Thymus (tissue), 11 donors: ENCODE data around the gene ZNF888. TPM values are rescaled to one million over a fixed set of nuclear protein-coding genes. Genes with fewer than 3 reads are reported as not detected.
"Not testable (repeated sequence)": the region's sequence is repeated elsewhere in the genome, so short reads cannot be mapped to it uniquely, and the experiment has no call there.

Experiments used
- DNase-seq, 9 donors: peaks; one replicate each; pipeline ENCODE4 v3.0.0-alpha.2; 2013; ENCODE audit warnings: low spot score in 9 of 9, low read depth in 6 of 9, missing footprints in 1 of 9
- H3K27ac ChIP-seq, 2 donors: one replicate each; pipeline ENCODE4 v1.5.1; 2013; ENCODE audit warnings: control low read depth in 1 of 2, low read depth in 1 of 2, low read length in 1 of 2, mild to moderate bottlenecking in 1 of 2, moderate library complexity in 1 of 2
- H3K27me3 ChIP-seq, 2 donors: one replicate each; pipeline ENCODE4 v1.5.1; 2013; ENCODE audit warnings: low read length in 1 of 2; ENCODE audit not compliant: control insufficient read depth in 2 of 2, insufficient read depth in 1 of 2
- H3K36me3 ChIP-seq, 2 donors: one replicate each; pipeline ENCODE4 v1.5.1; 2013; ENCODE audit warnings: low read length in 1 of 2, mild to moderate bottlenecking in 1 of 2, moderate library complexity in 1 of 2; ENCODE audit not compliant: control insufficient read depth in 2 of 2, insufficient read depth in 2 of 2
- H3K4me1 ChIP-seq, 2 donors: one replicate each; pipeline ENCODE4 v1.5.1; 2013; ENCODE audit warnings: low read length in 2 of 2; ENCODE audit not compliant: control insufficient read depth in 2 of 2, insufficient read depth in 2 of 2
- H3K4me3 ChIP-seq, 2 donors: one replicate each; pipeline ENCODE4 v1.5.1; 2013; ENCODE audit warnings: low read length in 2 of 2, control low read depth in 1 of 2, mild to moderate bottlenecking in 1 of 2
- H3K9me3 ChIP-seq, 2 donors: one replicate each; pipeline ENCODE4 v1.5.1; 2013; ENCODE audit warnings: low read length in 1 of 2, mild to moderate bottlenecking in 1 of 2; ENCODE audit not compliant: control insufficient read depth in 2 of 2, insufficient read depth in 1 of 2
- WGBS: extraction: QIAGEN DNeasy Blood & Tissue Kit; methylation state at CpG from one replicate; pipeline ENCODE4 v1.1.7; 2013; 5-methylcytosine and 5-hydroxymethylcytosine counted together
- polyA plus RNA-seq: library from polyadenylated mRNA; stranded (reverse); fragments of 200-250 nt; gene quantifications from one replicate; pipeline ENCODE4 v1.2.3, GENCODE V29; 2013
- total RNA-seq: library from RNA; stranded (reverse); fragments of 120-200 nt; gene quantifications from one replicate; pipeline ENCODE4 v1.2.4, GENCODE V29; 2013
- donor health status: healthy.

Gene ZNF888
- total and polyA plus RNA-seq, 2 donors, result 5.7 to 6.1 TPM

DNA sequence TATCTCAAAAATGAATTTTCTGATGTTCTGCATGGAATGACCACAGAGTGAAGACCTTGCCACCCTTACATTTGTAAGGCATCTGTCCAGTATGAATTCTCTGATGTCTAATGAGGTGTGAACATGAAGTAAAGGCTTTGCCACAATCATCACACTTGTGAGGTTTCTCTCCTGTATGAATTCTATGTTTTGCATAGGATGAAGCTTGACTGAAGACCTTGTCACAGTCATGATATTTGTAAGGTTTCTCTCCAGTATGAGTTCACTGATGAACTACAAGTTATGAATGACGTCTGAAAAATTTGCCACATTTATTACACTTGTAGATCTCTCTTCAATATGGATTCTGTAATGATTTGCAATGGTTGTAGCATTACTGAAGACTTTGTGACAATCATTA lies 26.2 kb upstream of the ZNF888 start:
- no peak for DNase-seq
- Histone ChIP-seq H3K4me1 (no peaks in the 10 kb centered on the region), H3K4me3 (no peak overlapping the region), H3K9me3 (peaks cover 12 to 39% of the 10 kb centered on the region in 2 donors), H3K27me3 (no peaks in the 10 kb centered on the region), H3K27ac (no peak overlapping the region), H3K36me3 (peaks cover 29 to 34% of the 10 kb centered on the region in 2 donors)
- WGBS, result 0% methylated on average over 1 of the region's 1 CpG

DNA sequence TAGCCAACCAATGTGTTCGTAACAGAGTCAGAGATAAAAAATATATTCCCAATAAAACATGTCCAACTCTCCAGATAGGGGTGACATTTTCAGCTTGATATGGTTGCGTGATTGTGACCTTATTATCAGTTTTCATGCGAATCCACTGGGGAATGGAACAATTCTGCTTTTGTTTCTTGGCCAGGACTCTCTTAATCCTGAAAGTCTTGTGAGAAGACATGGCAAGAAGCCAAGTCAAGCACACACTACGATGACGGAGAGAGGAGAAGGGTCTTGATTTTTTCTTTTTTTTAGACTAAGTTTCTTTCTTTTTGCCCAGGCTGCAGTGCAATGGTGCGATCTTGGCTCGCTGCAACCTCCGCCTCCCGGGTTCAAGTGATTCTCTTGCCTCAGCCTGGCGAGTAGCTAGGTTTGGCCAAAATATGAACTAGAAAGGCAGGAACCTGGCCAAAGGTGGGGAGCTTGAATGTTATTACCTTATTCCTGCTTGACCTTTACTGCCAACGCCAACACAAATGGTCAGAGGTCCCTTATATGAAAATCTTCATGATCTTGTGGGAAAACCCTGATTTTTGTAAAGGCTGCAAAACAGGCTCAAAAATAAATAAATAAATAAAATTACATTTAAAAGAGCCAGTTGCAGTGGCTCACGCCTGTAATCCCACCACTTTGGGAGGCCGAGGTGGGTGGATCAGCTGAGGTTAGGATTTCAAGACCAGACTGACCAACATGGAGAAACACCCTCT lies 25.0 kb upstream of the ZNF888 start:
- WGBS, result 94% methylated on average over 13 of the region's 13 CpGs
- Histone ChIP-seq H3K9me3 (peaks cover 12 to 39% of the 10 kb centered on the region in 2 donors), H3K4me3 (no peak overlapping the region), H3K36me3 (peaks cover 24 to 26% of the 10 kb centered on the region in 2 donors), H3K4me1 (peaks cover 2% of the 10 kb centered on the region in 2 donors), H3K27ac (no peak overlapping the region), H3K27me3 (no peaks in the 10 kb centered on the region)
- DNase-seq, result no peak

DNA sequence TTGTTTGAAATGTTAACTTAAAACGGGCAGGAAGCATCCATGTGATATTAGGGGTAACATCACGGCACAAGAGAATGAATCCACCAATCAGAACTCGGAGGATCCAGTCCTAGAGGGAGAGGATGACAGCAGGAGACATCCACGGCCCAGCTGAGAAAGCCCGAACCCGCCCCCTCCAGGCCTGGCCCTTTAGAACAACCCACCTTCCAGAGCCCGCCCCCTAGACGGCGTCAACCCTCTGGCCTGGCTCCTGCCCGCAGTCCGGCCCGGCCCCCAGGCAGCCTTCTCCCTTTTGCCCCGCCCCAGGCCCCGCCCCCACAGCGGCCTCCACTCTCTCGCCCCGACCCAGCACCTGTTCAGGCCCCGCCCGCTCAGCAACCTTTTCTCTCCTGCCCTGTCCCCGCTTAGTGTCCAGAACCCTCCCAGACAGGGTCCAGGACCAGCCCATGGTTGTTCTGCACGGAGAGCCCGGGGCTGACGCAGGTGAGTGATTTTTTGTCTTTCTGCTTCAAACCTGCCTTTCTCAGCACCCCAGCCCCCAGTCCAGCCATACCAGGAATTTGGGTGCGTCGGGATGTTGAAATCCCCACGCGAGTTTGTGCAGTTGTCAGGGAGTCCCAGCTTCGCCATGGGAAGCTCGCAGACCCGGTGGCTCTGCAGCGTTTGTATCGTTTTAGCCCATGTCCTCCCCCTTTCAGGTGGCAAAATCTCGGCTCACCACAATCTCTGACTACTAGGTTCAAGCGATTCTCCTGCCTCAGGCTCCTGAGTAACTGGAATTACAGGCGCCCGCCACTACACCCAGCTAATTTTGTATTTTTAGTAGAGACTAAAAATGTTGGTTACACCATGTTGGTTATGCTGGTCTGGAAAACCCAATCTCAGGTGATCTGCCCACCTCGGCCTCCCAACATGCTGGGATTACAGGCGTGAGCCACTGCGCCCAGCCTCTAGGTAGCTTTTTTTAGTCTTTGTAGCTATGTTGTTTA lies 23.4 kb upstream of the ZNF888 start:
- Histone ChIP-seq H3K4me3 (no peak overlapping the region), H3K27ac (no peak overlapping the region), H3K9me3 (peaks cover 7 to 35% of the 10 kb centered on the region in 2 donors), H3K27me3 (no peaks in the 10 kb centered on the region), H3K36me3 (peaks cover 9 to 10% of the 10 kb centered on the region in 2 donors), H3K4me1 (peaks cover 2 to 11% of the 10 kb centered on the region in 2 donors)
- WGBS, result 57% methylated on average over 39 of the region's 39 CpGs
- DNase-seq, result peak in 1 of 9 donors; percentile 5

DNA sequence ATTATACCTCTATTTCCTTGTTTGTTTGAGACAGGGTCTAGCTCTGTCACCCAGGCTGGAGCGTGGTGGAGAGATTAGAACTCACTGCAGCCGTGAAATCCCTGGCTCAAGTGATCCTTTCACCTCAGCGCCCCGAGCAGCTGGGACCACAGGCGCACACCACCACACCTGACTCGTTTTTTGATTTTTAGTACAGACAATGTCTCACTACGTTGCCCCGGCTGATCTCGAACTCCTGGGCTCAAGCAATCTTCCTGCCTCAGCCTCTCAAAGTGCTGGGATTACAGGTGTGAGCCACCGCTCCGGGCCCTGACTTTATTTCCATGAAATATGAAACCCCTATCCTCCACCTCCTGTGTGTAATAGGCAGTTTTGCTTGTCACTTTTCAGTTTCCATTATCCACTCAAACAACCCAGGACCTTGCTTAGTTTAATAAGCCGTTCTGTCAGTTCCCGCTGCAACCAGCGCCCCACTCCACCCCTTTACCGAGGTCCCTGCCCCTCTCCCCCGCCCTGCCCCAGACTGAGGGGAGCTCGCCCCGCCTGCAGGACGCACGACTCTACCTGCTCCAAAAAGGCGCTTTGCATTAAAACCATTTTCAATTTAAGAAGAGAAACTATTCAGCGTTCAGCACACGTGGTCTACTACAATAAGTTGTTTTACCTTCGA lies 22.6 kb upstream of the ZNF888 start:
- DNase-seq, result no peak
- no peak overlapping the region for H3K27ac ChIP-seq
- peaks cover 6 to 35% of the 10 kb centered on the region in 2 donors for H3K9me3 ChIP-seq

DNA sequence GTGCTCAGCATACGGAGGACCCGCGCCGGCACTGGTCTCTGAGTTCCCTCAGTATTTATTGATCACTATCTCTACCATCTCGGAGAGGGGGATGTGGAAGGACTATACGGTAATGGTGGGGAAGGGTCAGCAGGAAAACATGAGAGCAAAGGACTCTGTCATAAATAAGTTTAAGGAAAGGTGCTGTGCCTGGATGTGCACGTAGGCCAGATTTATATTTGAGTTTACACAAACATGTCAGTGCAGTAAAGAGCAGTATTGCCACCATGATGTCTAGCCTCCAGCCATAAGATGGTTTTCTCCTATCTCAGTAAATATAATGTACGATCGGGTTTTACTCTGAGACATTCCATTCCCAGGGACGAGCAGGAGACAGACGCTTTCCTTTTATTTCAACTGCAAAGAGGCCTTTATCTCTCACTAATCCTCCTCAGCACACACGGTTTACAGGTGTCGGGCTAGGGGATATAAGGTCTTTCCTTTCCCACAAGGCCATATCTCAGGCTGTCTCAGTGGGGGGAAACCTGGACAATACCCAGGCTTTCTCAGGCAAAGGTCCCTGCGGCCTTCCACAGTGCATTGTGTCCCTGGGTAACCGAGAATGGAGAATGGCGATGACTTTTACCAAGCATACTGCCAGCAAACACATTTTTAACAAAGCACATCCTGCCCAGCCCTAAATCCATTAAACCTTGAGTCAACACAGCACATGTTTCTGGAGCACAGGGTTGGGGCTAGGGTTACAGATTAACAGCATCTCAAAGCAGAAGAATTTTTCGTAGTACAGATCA lies 21.7 kb upstream of the ZNF888 start:
- H3K36me3 ChIP-seq, H3K27ac ChIP-seq, H3K4me3 ChIP-seq, H3K27me3 ChIP-seq, DNase-seq: not testable (repeated sequence)
- H3K9me3 ChIP-seq, result peaks cover 4 to 35% of the 10 kb centered on the region in 2 donors
- WGBS, result 98% methylated on average over 17 of the region's 17 CpGs
- H3K4me1 ChIP-seq, result peaks cover 2 to 11% of the 10 kb centered on the region in 2 donors

More for the DNA sequence above, 22.6 kb upstream of the ZNF888 start:
- WGBS, result 81% methylated on average over 24 of the region's 24 CpGs
- H3K4me1 ChIP-seq, result peaks cover 2 to 11% of the 10 kb centered on the region in 2 donors
- H3K4me3 ChIP-seq, result no peak overlapping the region
- no peaks in the 10 kb centered on the region for H3K27me3 ChIP-seq
- peaks cover 3% of the 10 kb centered on the region in 2 donors for H3K36me3 ChIP-seq

DNA sequence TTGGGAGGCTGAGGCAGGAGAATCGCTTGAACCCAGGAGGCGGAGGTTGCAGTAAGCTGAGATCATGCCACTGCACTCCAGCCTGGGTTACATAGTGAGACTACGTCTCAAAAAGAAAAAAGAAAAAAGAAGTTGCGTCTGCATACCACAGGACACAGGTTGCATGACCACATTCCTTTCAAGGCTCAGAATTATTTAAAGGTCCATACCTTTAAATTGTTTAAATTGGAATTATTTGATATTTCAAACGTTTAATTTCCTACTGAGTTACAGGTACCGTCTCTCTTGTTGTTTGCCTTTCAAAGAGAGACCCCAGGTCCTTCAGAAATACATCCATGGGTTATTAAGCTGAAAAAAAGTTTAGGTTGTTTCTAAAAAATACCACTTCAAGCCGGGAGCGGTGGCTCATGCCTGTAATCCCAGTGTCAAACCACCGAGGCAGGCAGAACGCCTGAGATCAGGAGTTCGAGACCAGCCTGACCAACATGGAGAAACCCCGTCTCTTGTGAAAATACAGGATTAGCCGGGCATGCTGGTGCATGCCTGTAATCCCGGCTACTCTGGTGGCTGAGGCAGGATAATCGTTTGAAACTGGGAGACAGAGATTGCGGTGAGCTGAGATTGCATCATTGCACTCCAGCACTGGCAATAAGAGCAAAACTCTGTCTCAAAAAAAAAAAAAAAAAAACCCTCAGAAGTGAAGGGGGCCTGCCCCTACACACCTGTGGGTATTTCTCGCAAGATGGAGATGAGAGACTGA lies 20.8 kb upstream of the ZNF888 start:
- no peaks in the 10 kb centered on the region for H3K27me3 ChIP-seq
- H3K4me1 ChIP-seq, result peaks cover 2 to 11% of the 10 kb centered on the region in 2 donors
- no peaks in the 10 kb centered on the region for H3K36me3 ChIP-seq
- no peak for DNase-seq
- no peak overlapping the region for H3K4me3 ChIP-seq
- peaks cover 4 to 35% of the 10 kb centered on the region in 2 donors for H3K9me3 ChIP-seq
- no peak overlapping the region for H3K27ac ChIP-seq
- WGBS, result 76% methylated on average over 17 of the region's 17 CpGs

DNA sequence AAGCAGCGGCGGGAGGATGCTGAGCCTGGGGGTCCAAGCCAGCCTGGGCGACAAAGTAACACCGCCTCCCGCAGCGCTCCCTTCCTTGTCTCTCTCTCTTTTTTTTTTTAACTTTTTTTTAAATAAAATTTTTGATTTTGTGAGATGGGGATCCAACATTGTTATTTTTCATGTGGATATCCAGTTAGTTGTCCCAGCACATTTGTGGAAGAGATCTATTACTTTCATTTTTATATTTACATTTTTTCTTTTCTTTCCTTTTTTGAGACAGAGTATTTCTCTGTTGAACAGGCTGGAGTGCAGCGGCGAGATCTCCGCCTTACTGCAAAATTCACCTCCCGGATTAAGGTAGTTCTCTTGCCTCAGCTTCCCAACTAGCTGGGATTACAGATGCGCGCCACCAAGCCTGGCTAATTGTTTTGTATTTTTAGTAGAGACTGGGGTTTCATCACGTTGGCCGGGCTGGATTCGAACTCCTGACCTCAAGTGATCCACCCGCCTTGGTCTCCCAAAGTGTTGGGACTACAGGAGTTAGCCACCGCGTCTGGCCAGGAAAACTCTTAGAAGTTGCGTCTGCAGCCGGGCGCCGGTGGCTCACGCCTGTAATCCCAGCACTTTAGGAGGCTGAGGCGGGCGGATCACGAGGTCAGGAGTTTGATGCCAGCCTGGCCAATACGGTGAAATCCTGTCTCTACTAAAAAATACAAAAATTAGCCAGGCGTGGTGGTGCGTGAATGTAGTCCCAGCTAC lies 20.1 kb upstream of the ZNF888 start:
- no peak for DNase-seq
- Histone ChIP-seq H3K9me3 (peaks cover 4 to 27% of the 10 kb centered on the region in 2 donors), H3K36me3 (no peaks in the 10 kb centered on the region), H3K4me1 (peaks cover 2 to 11% of the 10 kb centered on the region in 2 donors), H3K27me3 (no peaks in the 10 kb centered on the region), H3K4me3 (peak overlapping the region; percentile 61 to 83), H3K27ac (peak overlapping the region in 1 of 2 donors; percentile 77)
- 64% methylated on average over 29 of the region's 29 CpGs for WGBS
